GM18867 (cell line): ENCODE measurements around the gene CDSN.

Experiments used
- ATAC-seq: cut with Tn5 transposase; IDR thresholded peaks from one replicate; pipeline ENCODE4 v1.9.1; 2021; ENCODE audit warnings: mild to moderate bottlenecking, moderate library complexity; ENCODE audit not compliant: unreplicated experiment

The CDSN gene

DNA sequence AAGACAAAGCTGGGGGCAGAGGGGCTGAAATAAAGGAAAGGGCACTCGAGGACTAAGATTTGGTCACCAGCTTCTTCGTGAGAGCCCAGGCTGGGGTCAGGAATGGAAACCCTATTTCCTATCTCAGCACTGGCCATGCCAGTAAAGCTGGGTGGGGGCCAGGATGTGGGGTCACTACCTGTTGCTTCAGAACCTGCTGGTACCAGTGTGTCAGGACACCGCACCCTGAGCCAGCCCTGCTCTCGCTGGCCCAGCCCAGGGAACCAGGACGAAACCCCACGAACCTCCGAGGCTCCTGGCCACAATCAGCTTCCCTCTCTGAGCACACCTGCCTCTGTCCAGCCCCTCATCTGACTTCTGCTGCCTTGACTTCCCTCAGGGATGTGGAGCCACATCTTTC lies 2.1 kb downstream of the CDSN start:
- no peak for ATAC-seq

- ATAC-seq, result no peak
These were observed 3.4 kb downstream of the CDSN start for GRCh38 chr6:31116661-31117385.

DNA sequence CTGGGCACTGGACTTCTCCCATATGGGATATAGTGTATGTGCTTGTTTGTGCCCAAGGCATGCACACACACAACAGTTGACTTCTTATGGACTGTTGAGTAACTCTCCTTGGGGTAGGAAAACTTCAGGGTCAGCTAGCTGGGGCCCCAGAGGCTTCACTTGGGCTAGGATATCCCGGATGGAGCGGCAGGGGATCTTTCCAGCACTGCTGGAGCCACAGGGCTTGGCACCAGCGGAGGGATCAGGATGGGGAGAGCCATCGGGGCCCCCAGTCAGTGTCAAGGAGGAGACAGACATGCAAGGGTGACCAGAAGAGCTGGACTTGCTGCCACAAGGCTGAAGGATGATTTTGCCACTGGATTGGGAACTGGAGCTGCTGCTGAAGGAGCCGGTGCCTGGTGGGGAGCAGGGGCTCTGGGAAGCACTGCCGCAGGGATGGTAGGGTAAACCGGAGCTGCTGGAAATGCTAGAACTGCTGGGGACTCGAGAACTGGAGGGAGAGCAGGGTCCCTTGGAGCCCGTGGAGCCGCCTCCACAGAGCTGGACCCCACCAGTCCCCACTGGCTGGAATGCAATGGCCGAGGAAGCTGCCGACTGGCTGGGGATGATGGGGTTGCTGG lies 4.2 kb downstream of the CDSN start:
- no peak for ATAC-seq

- ATAC-seq, result no peak
These were observed 5.0 kb downstream of the CDSN start for GRCh38 chr6:31114970-31115849.

DNA sequence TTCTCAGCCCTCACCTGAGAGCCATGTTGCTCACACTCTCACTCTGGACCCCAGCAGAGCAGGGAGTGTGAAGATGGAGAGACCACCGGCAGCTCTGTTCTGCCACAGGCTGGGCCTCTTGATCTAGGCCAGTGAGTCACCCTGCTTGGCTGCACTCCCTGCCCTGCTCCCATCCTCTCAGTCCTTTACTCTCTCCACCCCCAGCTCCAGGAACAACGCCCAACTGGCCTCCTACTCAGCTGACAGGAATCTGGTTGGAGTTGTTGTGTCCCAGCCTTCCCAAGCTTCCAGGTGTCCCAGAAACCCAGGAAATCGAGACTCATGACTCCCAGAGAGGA lies 5.7 kb downstream of the CDSN start, which contains the start of gene PSORS1C1:
PSORS1C1 (plus strand) TSS at position 260 of the 338 bp plus-strand sequence. CDS start 14,833 bp downstream, outside the sequence.
- no peak for ATAC-seq

DNA sequence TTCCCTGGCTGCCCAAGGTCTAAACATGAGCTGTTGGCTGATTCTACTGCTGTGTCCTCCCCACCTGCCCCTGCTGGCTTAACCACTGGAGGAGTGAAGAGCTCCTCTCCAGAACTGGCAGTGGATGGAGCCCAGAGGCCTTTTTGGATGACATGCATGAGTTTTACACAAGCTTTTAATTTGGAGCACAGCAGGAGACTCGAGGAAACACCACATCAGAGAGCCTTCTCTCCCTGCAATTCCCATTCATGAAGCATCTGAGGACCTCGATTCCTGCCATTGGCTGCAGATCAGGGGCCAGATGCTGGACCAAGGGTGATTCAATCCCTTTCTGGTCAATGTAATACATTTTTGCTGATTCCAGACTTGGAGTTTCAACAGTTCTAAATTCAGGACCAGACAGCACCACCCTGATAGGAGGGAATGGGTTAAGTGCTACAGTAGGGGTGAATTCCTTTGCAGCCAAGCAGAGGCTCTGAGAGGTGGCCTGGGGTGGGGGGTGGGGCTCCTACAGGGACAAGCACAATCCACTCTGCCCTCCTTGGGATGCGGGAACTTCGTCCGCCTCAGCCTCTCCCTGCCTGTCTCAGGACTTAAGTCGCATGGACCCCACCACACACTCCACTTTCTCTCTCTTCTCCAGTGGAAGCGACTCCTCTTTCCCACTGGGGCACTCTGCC lies 6.2 kb downstream of the CDSN start:
- no peak for ATAC-seq

- no peak for ATAC-seq
These were observed 7.8 kb downstream of the CDSN start, which contains the start of gene C6orf15 for GRCh38 chr6:31112478-31112877. C6orf15 (minus strand) TSS chr6:31112575; CDS start chr6:31112555, 20 bp downstream.

DNA sequence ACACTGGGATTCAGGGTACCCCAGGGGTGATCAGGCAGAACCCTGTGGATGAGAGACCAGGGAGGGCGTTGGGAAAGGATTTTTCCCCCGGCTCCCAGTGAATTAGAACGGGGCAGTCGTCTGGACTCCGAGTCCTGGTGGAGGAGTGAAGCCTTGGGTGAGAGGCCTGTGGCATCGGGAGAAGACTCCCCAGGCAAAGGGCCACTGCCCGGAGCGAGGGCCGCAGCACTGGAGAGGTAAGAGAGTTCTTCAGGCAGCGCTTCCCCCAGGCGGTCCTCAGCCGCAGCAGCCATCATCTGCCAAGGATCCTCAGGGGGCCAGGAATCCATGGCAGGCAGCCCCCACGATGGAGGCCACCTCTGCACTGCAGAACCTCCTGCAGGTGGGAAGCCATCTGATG lies 8.5 kb downstream of the CDSN start:
- no peak for ATAC-seq

DNA sequence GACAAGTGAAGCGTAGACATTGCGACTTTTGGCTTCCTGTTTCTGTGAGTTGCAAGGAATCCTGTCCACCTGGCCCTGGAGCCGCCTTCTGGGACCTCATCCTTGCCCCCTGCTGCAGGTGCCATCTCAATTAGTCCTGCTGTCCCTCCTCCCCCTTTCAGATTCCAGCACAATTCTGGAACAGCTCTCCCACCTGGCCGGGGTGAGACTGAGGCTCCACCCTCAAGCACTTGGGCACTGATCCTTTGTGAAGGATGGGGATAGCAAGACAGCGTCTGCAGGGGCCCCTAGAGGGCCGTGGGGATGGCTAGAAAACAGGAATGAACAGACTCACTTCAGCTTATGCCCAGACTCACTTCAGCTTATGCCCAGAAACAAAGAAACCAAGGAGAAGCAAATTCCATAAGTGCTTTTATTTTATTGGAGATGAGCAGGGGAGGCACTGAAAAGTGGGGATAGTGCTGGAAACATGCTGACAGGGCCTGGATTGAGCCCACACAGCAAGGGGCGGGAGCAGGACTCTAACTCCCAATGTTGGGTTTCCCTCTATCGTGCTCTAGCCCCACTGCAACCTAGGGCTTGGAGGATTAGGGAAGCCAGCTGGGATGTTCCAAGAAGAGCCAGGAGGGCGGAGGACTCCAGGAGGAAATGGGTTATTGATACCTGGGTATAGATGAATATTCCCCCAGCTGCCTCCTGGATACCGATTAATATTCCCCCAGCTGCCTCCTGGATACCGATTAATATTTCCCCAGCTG lies 9.2 kb downstream of the CDSN start:
- ATAC-seq, result no peak

DNA sequence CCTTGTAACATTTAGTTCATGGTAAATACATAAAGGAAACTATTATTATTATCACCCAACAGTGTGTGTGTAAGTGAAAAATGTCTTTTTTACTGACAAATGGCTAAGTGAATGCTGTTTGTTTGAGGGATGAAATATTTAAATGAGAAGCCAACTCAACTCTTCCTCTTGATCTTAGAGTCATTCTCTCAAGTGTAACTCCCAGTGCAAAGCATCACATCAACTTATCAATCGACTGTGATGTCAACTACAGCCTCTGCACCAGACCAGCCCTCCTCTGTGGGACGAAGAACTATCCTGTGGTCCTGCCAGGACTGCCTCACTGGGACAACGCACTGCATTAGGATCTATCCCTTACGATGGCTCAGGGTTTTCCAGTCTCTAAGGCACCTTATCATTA lies 13.2 kb downstream of the CDSN start:
- ATAC-seq, result no peak

GRCh38 chr6:31103136-31103535 lies 17.1 kb downstream of the CDSN start:
- no peak for ATAC-seq

- ATAC-seq, result no peak
These were observed 21.8 kb downstream of the CDSN start for GRCh38 chr6:31098449-31098938.

GRCh38 chr6:31096656-31097055 lies 23.6 kb downstream of the CDSN start:
- ATAC-seq, result no peak

- no peak for ATAC-seq
These were observed 24.0 kb downstream of the CDSN start for GRCh38 chr6:31096215-31096614.

- ATAC-seq, result no peak
These were observed 25.8 kb downstream of the CDSN start for GRCh38 chr6:31094389-31094881.

DNA sequence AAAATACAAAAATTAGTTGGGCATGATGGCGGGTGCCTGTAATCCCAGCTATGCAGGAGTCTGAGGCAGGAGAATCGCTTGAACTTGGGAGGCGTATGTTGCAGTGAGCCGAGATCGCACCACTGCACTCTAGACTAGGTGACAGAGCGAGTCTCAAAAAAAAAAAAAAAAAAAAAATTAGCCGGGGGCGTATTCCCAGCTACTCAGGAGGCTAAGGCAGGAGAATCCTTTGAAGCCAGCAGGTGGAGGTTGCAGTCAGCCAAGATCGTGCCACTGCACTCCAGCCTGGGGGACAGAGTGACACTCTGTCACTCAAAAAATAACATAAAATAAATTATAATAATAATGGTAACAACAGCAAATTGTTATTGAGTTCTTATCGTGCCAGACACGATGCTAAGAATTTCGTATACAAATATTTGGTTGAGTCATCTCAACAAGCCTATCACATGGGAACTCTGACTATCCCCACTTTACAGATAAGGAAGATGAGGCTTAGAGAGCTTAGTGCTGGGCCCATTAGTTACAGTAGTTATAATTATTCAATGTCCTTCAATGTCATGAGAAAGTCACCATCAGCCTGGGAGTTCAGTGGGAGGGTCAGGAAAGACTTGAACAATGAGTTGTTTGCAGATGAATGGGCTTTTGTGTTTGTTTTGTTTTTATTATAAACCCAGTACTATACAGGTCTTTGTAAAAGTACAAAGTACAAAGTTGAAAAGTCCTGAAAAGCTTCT lies 27.3 kb downstream of the CDSN start:
- no peak for ATAC-seq

- no peak for ATAC-seq
These were observed 28.0 kb downstream of the CDSN start for GRCh38 chr6:31092238-31092637.

DNA sequence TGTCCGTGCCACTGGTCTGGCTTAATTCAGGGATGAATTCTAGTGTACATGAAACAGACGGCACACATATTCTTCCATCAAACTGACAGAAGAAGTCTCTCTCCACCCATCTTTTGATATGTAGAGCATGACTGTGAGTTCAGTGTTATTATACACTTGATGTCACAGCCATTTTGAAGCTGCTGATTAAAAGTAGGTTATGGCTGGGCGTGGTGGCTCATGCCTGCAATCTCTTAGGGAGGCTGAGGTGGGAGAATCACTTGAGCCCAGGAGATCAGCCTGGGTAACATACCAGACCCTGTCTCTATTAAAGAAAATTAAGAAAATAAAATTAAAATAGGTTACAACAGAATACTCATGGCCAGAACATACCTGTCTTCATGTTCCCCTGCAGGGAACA lies 28.6 kb downstream of the CDSN start:
- ATAC-seq, result no peak

DNA sequence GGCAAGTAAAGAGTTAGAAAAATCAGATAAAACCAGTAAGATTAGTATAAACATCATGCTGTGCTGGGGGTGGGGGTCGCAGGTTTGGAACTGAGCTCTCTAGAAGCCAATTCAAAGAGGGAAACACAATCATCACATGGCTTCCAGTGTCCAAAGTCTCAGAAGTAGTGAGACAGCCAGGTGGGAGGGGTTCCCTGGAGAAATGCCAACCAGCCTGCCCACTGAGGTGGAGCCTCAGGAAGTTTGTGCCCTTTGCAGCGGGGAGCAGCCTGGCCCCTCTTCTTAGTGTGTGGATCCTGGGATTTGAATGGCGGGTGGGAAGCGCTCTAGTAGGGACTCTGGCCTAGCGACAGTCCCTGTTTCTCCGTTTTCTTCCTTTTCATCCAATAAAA lies 29.3 kb downstream of the CDSN start:
- ATAC-seq, result no peak
